Spinal cord (tissue), 10 donors: ENCODE measurements around the gene C10orf143. TPM values are rescaled to one million over a fixed set of nuclear protein-coding genes. Genes with fewer than 3 reads are reported as not detected.
A peak's percentile ranks its signal among the peaks of the same experiment; 100 is the strongest.
"Not testable (repeated sequence)": the region's sequence is repeated elsewhere in the genome, so short reads cannot be mapped to it uniquely, and the experiment has no call there.

Experiments
- DNase-seq, 6 donors: peaks; one replicate each; pipeline versions ENCODE4 v3.0.0 to v3.0.0-alpha.2; 2013 to 2015; ENCODE audit warnings: low spot score in 6 of 6, low read depth in 4 of 6
- H3K27ac ChIP-seq: one replicate; pipeline ENCODE4 v1.5.1; 2013; ENCODE audit warnings: low read depth, low read length, control low read depth
- H3K27me3 ChIP-seq: one replicate; pipeline ENCODE4 v1.6.1; 2013; ENCODE audit warnings: low read length; ENCODE audit not compliant: control insufficient read depth, insufficient read depth
- H3K36me3 ChIP-seq: one replicate; pipeline ENCODE4 v1.6.1; 2013; ENCODE audit warnings: low read length; ENCODE audit not compliant: control insufficient read depth, insufficient read depth
- H3K4me1 ChIP-seq: one replicate; pipeline ENCODE4 v1.6.1; 2013; ENCODE audit warnings: low read length; ENCODE audit not compliant: control insufficient read depth, insufficient read depth
- H3K4me3 ChIP-seq: one replicate; pipeline ENCODE4 v1.5.1; 2013; ENCODE audit warnings: low read depth, low read length, control low read depth
- H3K9me3 ChIP-seq: one replicate; pipeline ENCODE4 v1.6.1; 2013; ENCODE audit warnings: low read length; ENCODE audit not compliant: control insufficient read depth, insufficient read depth
- WGBS: methylation state at CpG from one replicate; pipeline ENCODE4 v1.1.5; 2013; ENCODE audit warnings: missing lambda C conversion rate; ENCODE audit not compliant: insufficient coverage; 5-methylcytosine and 5-hydroxymethylcytosine counted together
- polyA plus RNA-seq, 2 donors: library from polyadenylated mRNA; unstranded; fragments of 120-200 nt; gene quantifications; one replicate each; pipeline ENCODE4 v1.2.1, GENCODE V29; 2013; ENCODE audit not compliant: insufficient read length in 2 of 2
- total RNA-seq, 2 donors: library from RNA; depleted of rRNA in 1 of 2; stranded (reverse); fragments of 120-200 nt in 1 of 2; fragments of >200 nt in 1 of 2; gene quantifications; one replicate each; pipeline versions ENCODE4 v1.2.3 to v1.2.4, GENCODE V29; 2013 to 2014
- donor health status: healthy.

C10orf143 gene
- total and polyA plus RNA-seq, 4 donors = 0.79 to 4.5 (median 3.0) TPM

GRCh38 chr10:130026670-130027456 is 83.8 kb downstream of the C10orf143 start:
- Histone ChIP-seq H3K36me3 (no peaks in the 10 kb centered on the region), H3K4me3 (no peak overlapping the region), H3K9me3 (no peaks in the 10 kb centered on the region), H3K27ac (no peak overlapping the region), H3K27me3 (no peaks in the 10 kb centered on the region), H3K4me1 (peaks cover 6% of the 10 kb centered on the region)
- no peak for DNase-seq
- WGBS = 94% methylated on average over 12 of the region's 30 CpGs

GRCh38 chr10:130025811-130026485 is 84.7 kb downstream of the C10orf143 start:
- H3K4me3 ChIP-seq = no peak overlapping the region
- no peaks in the 10 kb centered on the region for H3K9me3 ChIP-seq
- no peak overlapping the region for H3K27ac ChIP-seq
- H3K27me3 ChIP-seq = no peaks in the 10 kb centered on the region
- peak in 2 of 6 donors; percentile 35 to 61 for DNase-seq
- no peaks in the 10 kb centered on the region for H3K36me3 ChIP-seq
- 51% methylated on average over 12 of the region's 18 CpGs for WGBS
- peaks cover 6% of the 10 kb centered on the region for H3K4me1 ChIP-seq

GRCh38 chr10:130025326-130025725 is 85.3 kb downstream of the C10orf143 start:
- DNase-seq = no peak
- H3K27me3 ChIP-seq = no peaks in the 10 kb centered on the region
- peaks cover 6% of the 10 kb centered on the region for H3K4me1 ChIP-seq
- H3K36me3 ChIP-seq = no peaks in the 10 kb centered on the region
- H3K4me3 ChIP-seq = no peak overlapping the region
- no peak overlapping the region for H3K27ac ChIP-seq
- 82% methylated on average over 1 of the region's 1 CpG for WGBS
- H3K9me3 ChIP-seq = no peaks in the 10 kb centered on the region

GRCh38 chr10:130024779-130025325 is 85.8 kb downstream of the C10orf143 start:
- no peaks in the 10 kb centered on the region for H3K36me3 ChIP-seq
- no peak for DNase-seq
- no peak overlapping the region for H3K4me3 ChIP-seq
- 91% methylated on average over 11 of the region's 12 CpGs for WGBS
- no peak overlapping the region for H3K27ac ChIP-seq
- H3K27me3 ChIP-seq = no peaks in the 10 kb centered on the region
- H3K4me1 ChIP-seq = peaks cover 6% of the 10 kb centered on the region
- no peaks in the 10 kb centered on the region for H3K9me3 ChIP-seq

GRCh38 chr10:130024326-130024725 is 86.3 kb downstream of the C10orf143 start:
- H3K36me3 ChIP-seq, DNase-seq, H3K27me3 ChIP-seq, H3K4me1 ChIP-seq, H3K9me3 ChIP-seq, H3K27ac ChIP-seq, H3K4me3 ChIP-seq: not testable (repeated sequence)
- WGBS = 87% methylated on average over 8 of the region's 8 CpGs

- H3K27ac ChIP-seq = no peak overlapping the region
- H3K27me3 ChIP-seq = no peaks in the 10 kb centered on the region
- DNase-seq = no peak
- WGBS = 88% methylated on average over 19 of the region's 19 CpGs
- H3K36me3 ChIP-seq = no peaks in the 10 kb centered on the region
- H3K4me1 ChIP-seq = peaks cover 6% of the 10 kb centered on the region
- H3K4me3 ChIP-seq = no peak overlapping the region
- no peaks in the 10 kb centered on the region for H3K9me3 ChIP-seq
These were observed 87.0 kb downstream of the C10orf143 start for GRCh38 chr10:130023454-130024230.

- H3K4me3 ChIP-seq = no peak overlapping the region
- H3K27me3 ChIP-seq = no peaks in the 10 kb centered on the region
- no peaks in the 10 kb centered on the region for H3K9me3 ChIP-seq
- H3K27ac ChIP-seq = no peak overlapping the region
- H3K4me1 ChIP-seq = peaks cover 6% of the 10 kb centered on the region
- H3K36me3 ChIP-seq = no peaks in the 10 kb centered on the region
- no peak for DNase-seq
- WGBS = 75% methylated on average over 24 of the region's 28 CpGs
These were observed 87.9 kb downstream of the C10orf143 start for GRCh38 chr10:130022511-130023299.

- 75% methylated on average over 6 of the region's 6 CpGs for WGBS
- no peak overlapping the region for H3K4me3 ChIP-seq
- H3K4me1 ChIP-seq = peaks cover 6% of the 10 kb centered on the region
- DNase-seq = no peak
- no peak overlapping the region for H3K27ac ChIP-seq
- no peaks in the 10 kb centered on the region for H3K36me3 ChIP-seq
- H3K27me3 ChIP-seq = no peaks in the 10 kb centered on the region
- no peaks in the 10 kb centered on the region for H3K9me3 ChIP-seq
These were observed 88.5 kb downstream of the C10orf143 start for GRCh38 chr10:130022086-130022485.
